ENCODE results near the gene KDSR.

DNA sequence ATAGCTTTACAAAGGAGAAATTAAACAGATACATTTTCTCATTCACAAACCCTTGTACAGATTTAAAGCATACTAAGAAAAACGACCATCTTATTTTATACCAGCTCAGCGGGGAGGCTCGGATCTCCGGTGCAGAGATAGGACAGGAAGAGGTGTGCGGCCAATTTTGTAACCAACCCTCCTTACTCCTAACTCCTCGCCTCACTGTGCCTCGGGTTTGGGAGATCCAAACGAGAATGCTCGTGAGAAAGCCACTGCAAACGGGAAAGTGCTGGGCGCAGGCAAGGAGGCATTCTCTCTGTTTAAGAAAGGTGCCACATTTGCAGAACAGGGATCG is 1.2 kb downstream of the KDSR start:
- TF ChIP-seq ZBTB17 (CRISPR knock-in tag; IDR thresholded peaks at IDR 0.05): no peak
- TF ChIP-seq TAF15 (IDR thresholded peaks at IDR 0.05; ENCODE audit: low read depth, low read length): no peak
- TF ChIP-seq, protein P1, sequence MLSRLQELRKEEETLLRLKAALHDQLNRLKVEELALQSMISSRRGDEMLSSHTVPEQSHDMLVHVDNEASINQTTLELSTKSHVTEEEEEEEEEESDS (CRISPR knock-in tag; IDR thresholded peaks at IDR 0.05): no peak
- no peak for TF ChIP-seq EP300 (IDR thresholded peaks at IDR 0.05; ENCODE audit: low read length)
- TF ChIP-seq POLR2A (conservative IDR thresholded peaks at IDR 0.05): no peak
- TF ChIP-seq ZNF124 (CRISPR knock-in tag; IDR thresholded peaks at IDR 0.05): no peak
- TF ChIP-seq TBL1XR1 (IDR thresholded peaks at IDR 0.05; ENCODE audit: low read length in 2 of 2): no peak
- no peak for TF ChIP-seq POLR2G (IDR thresholded peaks at IDR 0.05; ENCODE audit: low read depth, low read length)
- no peak for TF ChIP-seq HOMEZ (CRISPR knock-in tag; IDR thresholded peaks at IDR 0.05)
- TF ChIP-seq TFAM (CRISPR knock-in tag; conservative IDR thresholded peaks at IDR 0.05): no peak
- TF ChIP-seq, protein P2, sequence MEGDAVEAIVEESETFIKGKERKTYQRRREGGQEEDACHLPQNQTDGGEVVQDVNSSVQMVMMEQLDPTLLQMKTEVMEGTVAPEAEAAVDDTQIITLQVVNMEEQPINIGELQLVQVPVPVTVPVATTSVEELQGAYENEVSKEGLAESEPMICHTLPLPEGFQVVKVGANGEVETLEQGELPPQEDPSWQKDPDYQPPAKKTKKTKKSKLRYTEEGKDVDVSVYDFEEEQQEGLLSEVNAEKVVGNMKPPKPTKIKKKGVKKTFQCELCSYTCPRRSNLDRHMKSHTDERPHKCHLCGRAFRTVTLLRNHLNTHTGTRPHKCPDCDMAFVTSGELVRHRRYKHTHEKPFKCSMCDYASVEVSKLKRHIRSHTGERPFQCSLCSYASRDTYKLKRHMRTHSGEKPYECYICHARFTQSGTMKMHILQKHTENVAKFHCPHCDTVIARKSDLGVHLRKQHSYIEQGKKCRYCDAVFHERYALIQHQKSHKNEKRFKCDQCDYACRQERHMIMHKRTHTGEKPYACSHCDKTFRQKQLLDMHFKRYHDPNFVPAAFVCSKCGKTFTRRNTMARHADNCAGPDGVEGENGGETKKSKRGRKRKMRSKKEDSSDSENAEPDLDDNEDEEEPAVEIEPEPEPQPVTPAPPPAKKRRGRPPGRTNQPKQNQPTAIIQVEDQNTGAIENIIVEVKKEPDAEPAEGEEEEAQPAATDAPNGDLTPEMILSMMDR (IDR thresholded peaks at IDR 0.05 in 2 of 3, conservative IDR thresholded peaks at IDR 0.05 in 1 of 3; ENCODE audit: insufficient read depth in 2 of 3, low read depth in 1 of 3, low read length in 3 of 3): no peak
- TF ChIP-seq RFX1 (IDR thresholded peaks at IDR 0.05): no peak
- TF ChIP-seq CHD2 (IDR thresholded peaks at IDR 0.05; ENCODE audit: low read depth, low read length): no peak
